Activated CD4-positive, CD25-positive, alpha-beta regulatory T cell treated with anti-CD3 and anti-CD28 coated beads, Interleukin-2, amount 50 U/mL, for 16 hours (primary cell): ENCODE results near the gene ALPG.
"Not testable (repeated sequence)": the region's sequence is repeated elsewhere in the genome, so short reads cannot be mapped to it uniquely, and the experiment has no call there.

Experiments used
- DNase-seq: peaks from one replicate; pipeline ENCODE4 v3.0.0-alpha.2; 2020; ENCODE audit warnings: low read depth, low spot score

Gene ALPG

DNA sequence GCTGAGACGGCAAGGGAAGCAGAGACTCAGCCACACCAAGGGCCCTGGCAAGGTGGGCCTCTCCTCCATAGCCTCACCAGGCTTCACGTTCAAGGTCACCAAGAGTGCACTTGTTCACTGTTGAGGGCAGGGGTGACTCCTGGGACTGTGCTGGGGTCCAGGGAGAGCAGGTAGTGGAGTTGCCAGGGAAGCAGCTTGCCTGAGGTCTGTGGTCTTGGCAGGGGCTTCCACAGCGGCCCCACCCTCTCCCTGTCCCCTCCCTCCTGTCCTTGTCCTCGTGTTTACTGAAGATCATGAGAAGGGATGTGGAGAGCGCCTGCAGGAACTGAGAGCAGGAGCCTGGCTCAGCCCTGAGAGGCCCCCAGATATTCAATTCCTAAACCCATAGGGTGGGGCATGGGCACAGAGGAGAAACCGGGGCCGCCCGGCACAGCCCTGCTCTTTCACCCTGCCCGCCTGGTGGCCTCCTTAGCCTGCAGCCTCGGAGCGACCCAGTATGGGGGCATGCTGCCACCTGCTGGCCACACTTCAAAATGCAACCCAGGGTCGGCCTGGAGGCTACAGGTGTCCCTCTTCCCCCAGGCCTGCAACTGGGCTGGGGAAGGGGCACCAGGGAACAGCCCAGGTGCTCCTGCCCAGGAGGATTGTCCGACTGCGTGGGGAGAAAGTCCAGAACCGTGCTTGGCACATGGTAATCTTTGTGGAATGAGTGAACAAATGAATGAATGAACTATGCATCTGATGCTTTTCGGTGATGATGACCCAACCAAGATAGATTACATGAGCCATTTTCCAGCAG lies 33.8 kb downstream of the ALPG start:
- peak; percentile 76 for DNase-seq

DNA sequence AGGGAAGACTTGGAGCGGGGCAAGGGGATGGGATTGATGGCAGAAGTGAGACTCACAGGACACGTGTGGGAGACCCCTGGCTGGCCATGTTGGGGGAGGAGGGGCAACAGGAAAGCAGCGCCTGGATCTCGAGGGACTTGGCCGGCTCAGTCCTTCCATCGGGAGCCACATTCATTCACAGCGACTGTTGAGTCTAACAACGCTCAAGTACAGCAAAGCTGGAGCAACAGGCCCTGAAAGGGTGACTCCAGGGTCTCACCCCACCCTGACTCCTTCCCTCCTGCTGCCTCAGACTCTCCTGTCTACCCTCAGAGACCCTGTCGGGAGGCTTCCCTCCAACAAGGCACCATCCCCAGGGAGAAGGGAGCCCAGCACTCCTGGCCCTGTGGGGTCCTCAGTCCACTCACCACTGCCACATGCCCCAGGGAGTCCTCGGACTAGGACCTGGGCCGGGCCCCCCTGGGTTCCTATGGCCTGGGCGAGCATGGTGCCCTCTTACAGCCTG lies 34.6 kb downstream of the ALPG start:
- no peak for DNase-seq

DNA sequence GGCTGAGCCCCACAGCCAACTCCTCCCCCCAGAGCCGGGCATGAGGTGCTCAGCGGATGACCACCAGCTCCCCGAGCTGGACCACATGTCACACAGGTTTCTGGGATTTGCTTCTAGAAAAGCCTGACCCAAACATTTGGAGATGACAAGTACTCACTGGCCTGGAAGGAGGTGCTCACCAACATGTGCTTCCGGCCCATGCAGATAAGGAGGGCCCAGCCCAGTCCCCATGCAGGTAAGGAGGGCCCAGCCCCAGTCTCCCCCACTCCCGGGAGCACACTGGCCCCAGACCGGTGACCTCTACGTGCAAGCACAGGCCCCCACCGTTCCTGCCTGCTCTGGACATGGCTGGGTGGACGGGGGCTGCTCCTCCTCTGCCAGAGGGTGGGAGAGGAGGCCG lies 35.3 kb downstream of the ALPG start:
- DNase-seq: not testable (repeated sequence)

DNA sequence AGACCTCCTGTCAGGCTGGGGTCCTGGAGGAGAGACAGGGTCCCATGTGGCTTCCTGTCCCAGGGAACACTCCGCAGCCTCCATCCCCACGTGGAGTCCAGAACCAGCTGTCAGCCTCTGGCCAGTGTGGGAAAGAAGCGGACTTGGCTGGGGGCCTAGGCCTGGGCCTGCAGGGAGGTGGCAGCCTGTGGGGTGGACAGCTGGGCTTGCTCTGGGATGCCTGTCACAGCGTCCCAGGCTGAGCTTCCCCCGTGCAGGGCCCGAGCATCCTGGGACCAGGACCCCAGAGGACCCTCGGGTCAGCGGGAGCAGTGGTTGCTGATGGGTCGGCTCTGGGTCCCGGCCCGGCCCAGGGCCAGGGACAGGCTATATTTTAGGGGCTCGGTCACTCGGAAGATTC lies 35.8 kb downstream of the ALPG start:
- DNase-seq: not testable (repeated sequence)

DNA sequence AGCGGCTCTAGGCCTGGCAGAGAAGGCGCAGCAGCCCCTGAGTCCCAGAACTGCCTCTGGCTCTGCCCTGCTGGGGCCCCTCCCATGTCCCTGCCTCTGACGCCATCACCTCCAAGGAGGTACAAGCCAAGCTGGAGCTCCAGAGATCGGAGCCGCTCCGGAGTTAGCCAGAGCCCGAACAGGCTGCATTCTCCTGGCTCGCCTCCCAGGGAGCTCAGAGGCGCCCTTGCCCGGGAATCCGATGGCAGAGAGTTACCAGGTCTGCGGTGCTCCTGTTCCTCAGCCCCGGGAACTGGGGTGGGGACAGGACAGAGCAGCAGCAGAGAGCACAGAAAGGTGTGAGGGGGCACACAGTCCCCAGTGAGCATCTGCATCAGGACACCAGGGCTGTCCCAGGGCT lies 36.4 kb downstream of the ALPG start:
- DNase-seq: not testable (repeated sequence)

DNA sequence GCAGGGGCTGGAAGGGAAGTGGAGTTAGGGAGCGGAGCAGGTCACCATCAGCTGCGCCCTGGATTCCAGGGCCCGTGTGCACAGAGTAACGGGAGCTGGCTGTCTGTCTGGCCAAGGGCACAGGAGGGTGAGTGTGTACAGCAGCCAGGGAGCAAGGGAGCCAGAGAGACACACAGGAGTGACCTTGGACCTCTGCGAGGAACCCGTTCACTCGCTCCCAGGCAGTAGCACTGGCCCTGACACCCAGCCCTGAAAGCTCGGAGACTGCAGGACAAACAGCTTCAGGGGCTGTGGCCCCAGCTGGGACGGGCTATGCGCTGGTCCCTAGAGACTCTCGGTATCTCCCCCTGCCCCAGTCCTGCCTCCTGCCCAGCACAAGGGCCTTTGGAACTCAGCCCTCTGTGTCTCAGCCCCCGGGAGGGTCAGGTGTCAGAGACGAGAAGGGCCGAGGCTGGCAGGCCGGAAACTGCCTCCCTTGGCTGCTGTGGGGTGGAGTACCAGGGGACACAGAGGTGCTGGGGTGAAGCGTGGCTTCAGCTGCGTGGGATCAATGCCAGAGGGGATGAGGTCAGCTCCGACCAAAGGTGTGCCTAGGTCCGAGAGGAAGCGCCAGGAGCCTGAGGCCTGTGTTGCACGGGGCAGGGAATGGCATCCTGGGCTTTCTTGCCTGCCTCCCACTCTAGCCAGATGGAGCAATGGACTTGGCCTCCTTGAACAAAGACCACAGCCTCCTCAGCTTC lies 37.2 kb downstream of the ALPG start:
- not testable (repeated sequence) for DNase-seq

DNA sequence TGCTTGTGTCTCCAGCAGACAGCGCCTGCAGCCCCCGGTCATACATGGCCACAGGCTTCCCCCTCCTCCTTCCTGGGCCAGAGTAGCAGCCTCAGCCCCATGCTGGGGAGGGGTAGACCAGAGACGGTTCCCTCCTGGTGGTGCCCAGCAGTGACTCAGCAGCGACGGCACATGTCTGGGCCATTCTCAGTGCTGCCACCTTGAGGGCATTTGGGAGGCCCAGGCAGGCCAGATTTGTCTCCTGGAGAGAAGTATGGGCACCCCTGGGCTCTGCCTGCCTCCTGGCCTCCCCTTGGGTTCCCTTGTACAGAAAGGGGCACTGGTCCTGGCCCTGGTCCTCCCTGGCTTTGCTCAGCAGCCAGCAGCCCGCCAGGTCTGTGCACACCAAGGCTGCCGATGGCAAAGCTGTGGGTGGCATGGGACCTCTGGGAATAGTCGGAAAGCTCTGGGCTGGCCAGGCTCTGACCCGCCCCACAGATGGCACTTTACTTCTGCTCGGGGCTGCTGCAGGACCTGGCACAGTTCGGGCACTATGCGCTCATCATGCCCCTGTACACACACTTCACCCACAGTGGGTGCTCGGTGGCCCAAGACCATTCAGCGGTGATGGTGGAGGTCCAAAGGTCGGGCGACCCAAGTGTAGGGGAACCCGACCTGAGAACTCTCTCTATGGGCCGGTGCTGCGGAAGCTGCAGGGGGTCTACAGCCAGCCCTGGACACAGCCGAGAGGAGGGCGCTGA lies 37.9 kb downstream of the ALPG start:
- peak; percentile 30 for DNase-seq

DNA sequence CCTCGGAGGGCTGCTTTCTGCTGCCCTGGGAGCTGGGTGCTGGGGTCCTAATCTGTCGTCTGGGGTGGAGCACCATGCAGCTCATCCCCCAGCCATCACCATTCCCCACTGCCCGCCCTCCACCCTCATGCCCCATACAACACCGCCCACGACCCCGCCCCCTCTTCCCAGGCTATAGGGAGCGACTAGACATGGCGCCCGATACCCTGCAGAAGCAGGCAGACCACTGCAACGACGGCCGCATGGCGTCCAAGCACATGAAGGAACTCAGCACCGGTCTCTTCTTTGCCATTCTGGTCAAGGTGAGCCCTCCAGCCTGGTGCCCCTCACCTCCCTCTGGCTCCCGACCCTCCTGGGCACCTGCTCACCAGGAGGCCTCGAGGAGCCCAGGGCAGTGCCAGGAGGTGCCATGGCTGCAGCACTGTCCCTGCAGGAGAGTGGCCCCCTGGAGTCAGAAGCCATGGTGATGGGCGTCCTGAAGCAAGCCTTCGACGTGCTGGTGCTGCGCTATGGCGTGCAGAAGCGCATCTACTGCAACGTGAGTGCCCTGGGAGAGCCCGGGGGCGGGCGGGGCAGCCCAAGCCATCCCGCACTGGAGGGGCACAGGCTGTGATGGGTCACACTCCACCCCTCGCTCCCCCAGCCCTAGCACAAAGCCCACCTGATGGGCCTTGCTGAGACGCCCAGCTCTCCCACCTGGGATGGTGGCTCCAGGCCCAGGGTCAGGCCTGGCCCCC lies 38.7 kb downstream of the ALPG start:
- DNase-seq: not testable (repeated sequence)

DNA sequence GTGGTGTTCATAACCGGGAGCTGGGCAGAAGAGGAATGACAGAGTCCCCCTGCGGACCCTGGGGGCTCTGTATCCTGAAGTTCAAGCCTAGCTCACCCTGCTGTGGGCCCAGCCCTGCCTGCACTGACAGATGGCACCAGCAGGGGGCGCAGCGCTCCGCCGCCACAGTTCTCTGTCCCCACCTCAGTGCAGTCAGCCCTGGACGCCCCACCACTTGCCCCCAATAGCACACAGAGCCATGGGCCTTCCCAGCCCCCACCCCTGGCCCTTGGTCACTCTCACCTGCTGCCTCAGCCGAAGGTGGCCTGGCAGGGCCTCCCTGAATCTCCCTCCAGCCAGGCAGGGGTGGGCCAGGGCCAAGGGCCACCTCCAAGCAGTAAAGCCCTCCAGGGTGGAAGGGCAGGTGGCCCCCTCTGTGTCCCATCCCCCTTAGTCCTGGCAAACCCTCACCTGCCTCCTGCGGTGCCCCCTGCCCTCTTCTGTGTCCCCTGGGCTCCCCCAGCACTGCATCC lies 39.7 kb downstream of the ALPG start:
- DNase-seq: not testable (repeated sequence)

DNA sequence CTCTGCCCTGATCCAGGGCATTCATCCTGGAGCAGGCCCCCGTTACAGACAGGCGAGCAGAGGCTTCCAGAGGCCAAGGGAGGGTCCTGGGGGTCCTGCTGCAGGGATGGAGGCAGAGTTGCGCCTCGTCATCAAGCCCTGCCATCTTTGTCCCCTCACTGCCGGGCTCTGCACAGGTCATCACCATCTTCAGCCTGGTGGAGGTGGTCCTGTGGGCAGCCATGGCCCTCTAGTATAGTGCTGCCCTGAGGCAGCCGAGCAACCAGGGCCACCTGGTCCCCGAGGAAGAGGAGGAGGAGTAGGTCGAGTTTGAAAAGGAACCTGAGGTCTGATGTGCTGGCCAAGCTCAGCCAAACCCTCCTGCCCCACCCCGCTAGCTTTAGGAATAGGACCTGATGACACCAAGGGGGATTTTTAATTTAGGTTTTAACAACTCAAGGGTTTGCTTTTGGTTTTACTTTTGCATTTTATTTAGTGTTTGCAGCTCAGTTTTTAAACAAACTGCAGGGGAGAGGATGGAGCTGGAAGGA lies 40.5 kb downstream of the ALPG start:
- DNase-seq: no peak

DNA sequence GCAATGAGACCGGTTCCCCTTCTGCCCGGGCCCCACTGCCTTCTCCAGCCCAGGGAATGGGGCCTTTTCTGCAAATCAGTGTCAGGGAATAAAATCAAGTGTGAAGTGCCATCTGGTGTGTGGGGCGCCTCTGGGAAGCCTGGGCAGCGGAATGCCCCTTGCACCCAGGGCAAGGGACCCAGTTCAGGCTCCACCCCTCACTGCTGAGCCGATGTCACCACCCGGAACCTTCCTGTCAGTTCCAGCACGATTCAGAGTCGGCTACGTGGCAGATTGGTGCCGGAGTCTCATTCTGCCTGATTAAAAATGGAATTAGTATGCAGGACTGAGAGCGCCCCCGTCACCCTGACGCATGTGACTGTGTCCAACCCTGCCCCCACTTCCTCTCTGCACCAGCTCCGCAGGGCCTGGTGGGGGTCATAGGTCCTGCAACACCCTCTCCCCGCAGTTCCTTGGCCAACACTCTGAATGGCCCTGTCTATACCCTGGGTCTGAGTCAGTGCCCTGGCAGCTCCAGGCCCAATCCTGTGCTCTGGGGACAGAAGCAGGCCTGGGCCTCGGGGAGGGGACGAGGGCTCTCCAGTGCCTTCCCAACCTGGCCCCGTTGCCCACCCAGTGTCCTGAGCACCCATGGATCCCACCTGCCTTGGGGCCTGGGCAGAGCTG lies 41.1 kb downstream of the ALPG start:
- no peak for DNase-seq

DNA sequence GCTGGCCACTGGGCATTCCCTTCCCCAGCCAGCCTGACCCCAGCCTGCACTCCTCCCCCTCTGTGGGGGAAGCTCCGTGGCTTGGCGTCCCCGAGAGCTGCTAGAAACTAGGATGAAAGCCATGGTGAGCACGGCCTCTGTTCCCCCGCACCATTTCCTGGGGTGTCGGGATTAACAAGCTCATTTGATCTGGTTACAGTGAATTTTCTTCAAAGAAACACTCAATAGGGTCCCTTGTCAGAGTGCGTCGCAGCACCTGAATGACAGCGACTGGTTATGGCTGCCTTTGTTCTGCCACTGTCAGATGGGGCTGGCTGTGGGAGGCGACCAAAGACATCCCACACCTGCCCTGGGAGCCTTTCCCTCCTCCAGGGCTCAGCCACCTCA lies 41.7 kb downstream of the ALPG start:
- DNase-seq: no peak

DNA sequence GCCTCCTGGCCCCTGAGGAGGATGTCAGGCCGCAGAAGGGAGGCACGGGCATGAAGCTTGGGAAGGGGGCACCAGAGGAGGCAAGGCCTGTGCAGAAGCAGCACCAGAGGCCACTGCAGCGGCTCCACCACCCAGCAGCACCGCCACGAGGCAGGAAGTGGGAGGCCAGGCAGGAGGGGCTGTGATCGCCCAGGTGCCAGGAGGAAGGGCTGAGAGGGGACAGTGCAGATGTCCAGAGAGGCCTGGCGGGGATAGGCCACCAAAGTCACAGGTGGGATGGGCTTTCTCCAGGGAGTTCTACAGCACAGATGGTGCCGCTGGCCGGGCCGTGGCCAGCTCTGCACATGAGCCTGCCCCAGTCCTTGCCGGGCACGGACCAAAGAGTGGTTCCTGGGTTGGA lies 43.3 kb downstream of the ALPG start:
- DNase-seq: no peak

DNA sequence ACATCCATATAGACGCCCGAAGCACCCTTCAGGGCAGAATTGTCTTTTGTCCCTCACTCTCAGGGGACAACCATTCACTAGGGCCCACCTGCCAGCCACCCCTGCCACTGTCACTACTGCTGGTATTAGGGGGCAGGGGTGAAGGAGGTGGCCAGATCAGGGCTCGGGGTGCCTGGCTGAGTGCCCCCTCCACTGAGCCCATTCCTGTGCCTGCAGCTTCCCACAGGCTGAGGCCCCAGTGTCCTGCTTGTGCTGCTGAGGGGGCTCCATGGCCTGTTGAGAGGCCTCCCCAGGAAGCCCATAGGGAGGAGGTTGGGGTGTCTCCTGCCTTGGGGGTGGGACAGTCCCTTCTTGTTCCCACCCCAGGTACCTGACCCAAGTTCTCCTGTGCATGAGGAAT lies 45.0 kb downstream of the ALPG start:
- DNase-seq: not testable (repeated sequence)

DNA sequence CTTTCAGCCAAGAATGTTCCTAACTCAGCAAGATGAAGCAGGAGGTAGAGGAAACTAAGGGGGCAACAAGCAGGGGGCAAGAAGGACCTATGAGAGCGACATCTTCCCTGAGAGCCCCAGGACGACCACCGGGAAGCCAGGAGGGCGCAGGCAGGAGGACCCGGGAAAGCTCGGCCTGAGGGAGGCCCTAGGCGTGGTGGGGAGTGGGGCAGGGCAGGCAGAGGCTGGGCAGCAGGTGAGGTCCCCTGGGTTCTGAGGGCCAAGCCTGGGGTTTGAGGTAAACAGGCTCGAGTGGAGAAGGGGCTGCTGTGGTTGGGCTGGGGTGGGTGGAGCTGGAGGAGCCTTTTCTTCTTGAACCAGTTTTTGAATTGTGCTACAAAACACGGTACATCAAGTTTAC lies 48.0 kb downstream of the ALPG start:
- no peak for DNase-seq

DNA sequence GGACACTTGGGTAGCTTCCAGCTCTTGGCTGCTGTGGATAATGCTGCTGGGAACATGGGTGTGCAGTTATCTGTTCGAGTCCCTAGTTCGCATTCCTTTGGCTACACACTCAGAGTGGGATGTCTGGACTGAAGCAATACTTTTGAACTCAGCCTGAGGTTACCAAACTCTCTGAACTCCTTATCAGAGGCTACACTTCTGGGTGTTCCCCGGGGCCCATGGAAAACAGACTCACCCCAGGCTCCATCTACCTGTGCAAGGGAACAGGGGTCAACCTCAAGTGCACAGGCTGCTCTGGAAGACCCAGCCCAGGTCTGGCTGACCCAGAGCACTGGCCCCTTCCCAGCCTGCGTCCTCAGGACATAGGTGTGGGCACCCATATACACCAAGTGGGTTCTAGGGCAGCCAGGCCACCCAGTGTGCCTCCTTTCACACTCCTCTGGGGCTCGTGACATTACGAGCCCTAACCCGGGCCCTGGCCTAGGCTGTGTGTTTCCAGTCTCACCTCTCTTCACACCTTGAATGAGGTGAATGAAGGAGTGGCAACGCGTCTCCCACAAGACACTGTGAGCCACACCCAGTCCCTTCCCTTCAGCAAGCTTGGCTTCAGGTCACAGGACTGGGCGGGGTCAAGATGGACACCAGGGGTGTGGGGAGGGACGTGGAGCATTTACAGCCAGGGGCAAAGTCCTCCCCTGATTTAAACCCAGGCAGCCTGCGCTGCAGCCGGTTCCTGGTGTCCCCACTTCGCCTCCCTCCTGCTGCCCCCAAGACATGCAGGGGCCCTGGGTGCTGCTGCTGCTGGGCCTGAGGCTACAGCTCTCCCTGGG lies 49.0 kb downstream of the ALPG start, which contains the start of gene ALPI:
ALPI (plus strand) TSS at position 728 of the 830 bp plus-strand sequence; CDS start at position 775, 47 bp downstream.
- no peak for DNase-seq

DNA sequence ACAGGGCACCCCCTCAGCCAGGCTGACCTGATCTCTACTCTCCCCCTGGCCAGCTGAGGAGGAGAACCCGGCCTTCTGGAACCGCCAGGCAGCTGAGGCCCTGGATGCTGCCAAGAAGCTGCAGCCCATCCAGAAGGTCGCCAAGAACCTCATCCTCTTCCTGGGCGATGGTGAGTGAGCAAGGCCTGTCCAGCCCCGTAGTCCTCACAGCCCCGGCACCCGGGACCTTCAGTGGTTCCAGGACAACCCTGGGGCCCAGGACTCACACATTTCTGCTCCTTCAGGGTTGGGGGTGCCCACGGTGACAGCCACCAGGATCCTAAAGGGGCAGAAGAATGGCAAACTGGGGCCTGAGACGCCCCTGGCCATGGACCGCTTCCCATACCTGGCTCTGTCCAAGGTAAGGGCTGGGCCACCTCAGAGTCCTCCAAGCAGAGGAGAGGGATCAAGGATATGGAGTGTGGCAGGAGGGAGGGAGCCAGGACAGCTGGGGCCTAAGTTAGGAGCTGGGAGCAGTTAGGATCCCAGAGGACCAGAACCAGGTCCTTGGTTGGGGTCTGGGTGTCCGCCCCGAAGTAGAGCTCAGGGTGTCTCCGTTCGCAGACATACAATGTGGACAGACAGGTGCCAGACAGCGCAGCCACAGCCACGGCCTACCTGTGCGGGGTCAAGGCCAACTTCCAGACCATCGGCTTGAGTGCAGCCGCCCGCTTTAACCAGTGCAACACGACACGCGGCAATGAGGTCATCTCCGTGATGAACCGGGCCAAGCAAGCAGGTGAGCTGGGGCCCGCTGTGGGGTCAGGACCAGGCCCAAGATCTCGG lies 49.9 kb downstream of the ALPG start:
- DNase-seq: no peak
